GM10248 (cell line): ENCODE measurements around the gene NOL4L.
"Not testable (repeated sequence)": the region's sequence is repeated elsewhere in the genome, so short reads cannot be mapped to it uniquely, and the experiment has no call there.

ENCODE experiments used
- CTCF ChIA-PET: fragments of 300-600 bp; sonication (Branson Sonifier 250); formaldehyde crosslinking; extraction: SDS; loops from one replicate; lab custom pipeline; 2021; ENCODE audit warnings: antibody characterized with exemption; lab: Yijun Ruan, JAX
- POLR2A ChIA-PET: fragments of 350-650 bp; sonication (Branson Sonifier 250); formaldehyde crosslinking; extraction: SDS; loops from one replicate; lab custom pipeline; 2020; ENCODE audit warnings: antibody characterized with exemption; lab: Yijun Ruan, JAX
- DNase-seq: peaks from one replicate; pipeline ENCODE4 v3.0.0; 2012; ENCODE audit errors: extremely low spot score
- TF ChIP-seq, protein P1 (sequence below): IDR thresholded peaks from 2 replicates; pipeline ENCODE4 v1.5.1; 2012; ENCODE audit warnings: mild to moderate bottlenecking, low read depth; ENCODE audit errors: extremely low read depth, missing control alignments, control extremely low read depth

The NOL4L gene

DNA sequence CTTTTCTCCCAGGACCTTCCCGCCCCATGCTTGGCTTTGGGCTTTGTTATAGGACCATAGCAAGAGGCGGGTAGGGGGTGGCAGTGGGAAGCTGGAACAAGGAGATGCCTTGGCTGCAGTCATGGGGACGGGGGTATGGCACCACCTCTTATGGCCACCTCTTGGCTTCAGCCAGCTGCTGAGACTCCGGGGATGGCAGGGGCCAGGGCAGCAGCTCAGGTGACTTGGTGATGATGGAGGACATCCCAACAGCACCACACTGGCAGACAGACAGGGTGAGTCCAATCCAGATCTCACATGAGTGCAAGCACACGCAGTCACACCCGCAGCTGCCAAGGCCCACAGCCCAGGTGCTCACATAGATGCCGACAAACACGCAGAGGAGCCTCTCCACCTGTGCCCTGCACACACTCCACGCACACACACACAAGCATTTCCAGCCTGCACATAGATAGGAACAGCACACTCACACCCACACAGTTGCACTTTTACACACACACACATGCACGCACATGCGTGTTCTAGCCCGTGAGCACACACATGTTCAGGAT is 6.2 kb downstream of the NOL4L start:
- ChIA-PET CTCF (interaction anchor here (1.3 kb wide), 1 partner anchor 15 kb away, joined by 4 read pairs; no protein-coding TSS in a partner anchor), POLR2A (no interaction called here)
- TF ChIP-seq, protein P1, sequence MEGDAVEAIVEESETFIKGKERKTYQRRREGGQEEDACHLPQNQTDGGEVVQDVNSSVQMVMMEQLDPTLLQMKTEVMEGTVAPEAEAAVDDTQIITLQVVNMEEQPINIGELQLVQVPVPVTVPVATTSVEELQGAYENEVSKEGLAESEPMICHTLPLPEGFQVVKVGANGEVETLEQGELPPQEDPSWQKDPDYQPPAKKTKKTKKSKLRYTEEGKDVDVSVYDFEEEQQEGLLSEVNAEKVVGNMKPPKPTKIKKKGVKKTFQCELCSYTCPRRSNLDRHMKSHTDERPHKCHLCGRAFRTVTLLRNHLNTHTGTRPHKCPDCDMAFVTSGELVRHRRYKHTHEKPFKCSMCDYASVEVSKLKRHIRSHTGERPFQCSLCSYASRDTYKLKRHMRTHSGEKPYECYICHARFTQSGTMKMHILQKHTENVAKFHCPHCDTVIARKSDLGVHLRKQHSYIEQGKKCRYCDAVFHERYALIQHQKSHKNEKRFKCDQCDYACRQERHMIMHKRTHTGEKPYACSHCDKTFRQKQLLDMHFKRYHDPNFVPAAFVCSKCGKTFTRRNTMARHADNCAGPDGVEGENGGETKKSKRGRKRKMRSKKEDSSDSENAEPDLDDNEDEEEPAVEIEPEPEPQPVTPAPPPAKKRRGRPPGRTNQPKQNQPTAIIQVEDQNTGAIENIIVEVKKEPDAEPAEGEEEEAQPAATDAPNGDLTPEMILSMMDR, result no peak
- no peak for DNase-seq

DNA sequence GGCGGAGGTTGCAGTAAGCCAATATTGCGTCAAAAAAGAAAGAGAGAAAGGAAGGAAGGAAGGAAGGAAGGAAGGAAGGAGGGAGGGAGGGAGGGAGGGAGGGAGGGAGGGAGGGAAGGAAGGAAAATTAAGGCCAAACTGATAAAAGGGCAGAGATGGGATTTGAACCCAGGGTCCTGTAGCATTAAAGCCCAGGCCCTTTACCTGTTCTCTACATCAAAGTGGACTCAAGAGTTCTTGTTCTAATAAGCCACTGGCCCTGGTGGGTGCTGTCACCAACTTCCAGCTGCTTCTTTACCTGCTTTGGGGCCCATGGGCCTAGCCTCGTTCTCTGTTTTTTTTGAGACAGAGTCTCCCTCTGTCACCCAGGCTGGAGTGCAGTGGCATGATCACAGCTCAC is 7.1 kb downstream of the NOL4L start:
- POLR2A ChIA-PET, DNase-seq: not testable (repeated sequence)
- CTCF ChIA-PET, result interaction anchor here (1.3 kb wide), 1 partner anchor 14 kb away, joined by 4 read pairs; no protein-coding TSS in a partner anchor

DNA sequence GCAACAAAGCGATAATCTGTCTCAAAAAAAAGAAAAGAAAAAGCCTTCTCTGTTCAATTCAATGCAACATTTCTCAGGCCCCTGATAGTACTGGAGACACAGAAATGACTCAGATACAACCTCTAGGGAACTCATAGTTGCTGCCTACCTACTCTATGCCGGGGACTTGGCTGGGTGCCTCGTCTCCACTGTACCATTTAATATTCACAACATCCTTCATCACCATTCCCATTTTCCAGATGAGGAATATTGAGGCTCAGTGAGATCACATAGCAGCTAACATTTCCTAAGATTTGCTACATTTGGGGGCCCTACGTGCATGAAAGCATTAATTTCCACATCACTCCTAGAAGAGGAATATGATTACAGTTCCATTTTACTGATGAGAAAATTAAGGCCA is 7.5 kb downstream of the NOL4L start:
- DNase-seq, result no peak
- ChIA-PET POLR2A (no interaction called here), CTCF (interaction anchor here (1.3 kb wide), 1 partner anchor 13 kb away, joined by 4 read pairs; no protein-coding TSS in a partner anchor)
- TF ChIP-seq, protein P1, result no peak

DNA sequence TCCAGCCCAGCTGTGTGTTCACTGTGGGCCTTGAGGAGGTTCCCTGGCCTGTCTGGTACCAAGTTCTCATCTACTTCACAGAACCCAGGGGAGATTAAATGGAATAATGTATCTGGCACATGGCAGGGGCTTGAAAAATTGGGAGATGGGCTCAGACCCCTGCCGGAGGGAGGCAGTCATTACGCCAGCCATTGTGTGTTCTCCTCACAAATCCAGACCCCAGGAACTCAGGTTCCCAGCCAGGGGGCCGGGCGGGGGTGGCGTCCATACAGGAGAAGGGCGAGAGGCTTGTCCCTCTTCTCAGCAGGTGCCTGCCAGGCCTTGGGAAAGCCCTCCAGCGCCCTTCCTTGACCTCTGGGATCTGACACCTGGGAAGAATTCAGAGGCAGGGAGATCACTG is 8.1 kb downstream of the NOL4L start:
- ChIA-PET POLR2A (no interaction called here), CTCF (no interaction called here)
- no peak for DNase-seq
- TF ChIP-seq, protein P1, result no peak

DNA sequence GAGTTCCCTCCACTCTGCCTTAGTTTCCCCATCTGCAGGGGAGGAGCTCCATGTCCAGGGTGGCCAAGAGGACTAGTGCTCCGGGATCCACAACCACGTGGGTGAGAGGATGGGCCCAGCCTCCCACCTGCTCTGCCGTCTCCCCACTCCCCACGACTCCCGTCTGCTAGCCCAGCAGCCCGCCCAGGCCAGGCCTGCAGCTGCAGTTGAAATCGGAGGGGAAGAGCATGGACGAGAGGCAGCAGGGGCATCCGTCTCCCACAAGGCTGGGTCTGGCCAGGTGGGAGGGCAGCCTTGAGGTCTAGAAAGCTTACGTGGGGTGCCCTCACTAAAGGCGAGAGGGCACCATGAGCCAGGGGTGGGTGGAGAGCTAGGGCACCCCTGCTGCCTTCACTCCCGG is 8.6 kb downstream of the NOL4L start:
- POLR2A ChIA-PET, result no interaction called here
- TF ChIP-seq, protein P1, result no peak
- CTCF ChIA-PET, result interaction anchor here (0.7 to 0.9 kb wide), 2 partner anchors 14 to 54 kb away, joined by 3 to 4 read pairs; no protein-coding TSS in a partner anchor
- DNase-seq, result no peak

DNA sequence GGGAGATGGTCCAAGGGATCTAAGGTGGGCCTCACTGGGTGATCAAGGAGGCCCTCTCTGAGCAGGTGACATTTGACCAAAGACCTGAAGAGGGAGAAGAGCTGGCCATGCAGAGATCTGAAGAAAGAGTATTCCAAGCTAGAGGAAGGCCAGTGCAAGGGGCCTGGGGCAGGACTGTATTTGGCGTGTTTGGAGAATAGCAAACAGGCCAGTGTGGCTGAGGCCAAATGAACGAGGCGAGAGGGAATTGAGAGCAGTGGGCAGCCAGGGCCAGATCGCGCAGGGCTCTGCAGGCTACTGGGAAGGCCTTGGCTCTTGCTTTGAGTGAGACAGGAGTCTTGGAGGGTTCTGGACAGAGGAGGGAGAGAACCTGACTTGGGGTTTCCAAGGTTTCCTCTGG is 9.3 kb downstream of the NOL4L start:
- no peak for DNase-seq
- TF ChIP-seq, protein P1, result no peak
- CTCF ChIA-PET, result interaction anchor here (0.7 to 1.1 kb wide), 4 partner anchors 10 to 53 kb away, joined by 3 to 4 read pairs (median 3); no protein-coding TSS in a partner anchor
- POLR2A ChIA-PET, result no interaction called here

DNA sequence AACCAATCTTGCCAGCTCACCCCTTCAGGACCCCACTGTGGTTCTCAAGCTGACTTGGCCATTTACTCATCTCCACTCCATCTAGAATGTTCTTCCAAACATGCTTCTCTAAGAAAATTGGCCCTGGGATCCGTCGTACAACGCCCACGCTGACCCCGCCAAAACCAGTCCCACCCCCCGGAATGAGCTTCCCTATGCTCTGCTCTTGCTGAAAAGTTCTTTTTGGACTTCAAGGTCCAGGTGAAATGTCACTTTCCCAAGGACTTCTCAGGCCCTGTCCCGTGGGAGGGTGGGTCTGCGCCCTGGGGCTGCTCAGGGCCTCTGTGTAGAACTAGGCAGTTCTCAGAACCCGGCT is 9.9 kb downstream of the NOL4L start:
- ChIA-PET POLR2A (no interaction called here), CTCF (interaction anchor here (1.0 to 1.1 kb wide), 2 partner anchors 9 to 19 kb away, joined by 3 read pairs; no protein-coding TSS in a partner anchor)
- no peak for DNase-seq
- TF ChIP-seq, protein P1, result no peak
